Progenitor cell of endocrine pancreas (in vitro differentiated cells): ENCODE data around the gene DRC7. TPM values are rescaled to one million over a fixed set of nuclear protein-coding genes. Genes with fewer than 3 reads are reported as not detected.

ENCODE experiments used
- DNase-seq: peaks from one replicate; pipeline ENCODE4 v3.0.0; 2021; ENCODE audit warnings: low spot score; ENCODE audit not compliant: unreplicated experiment
- H3K27ac Mint-ChIP-seq: 2 replicates; pipeline ENCODE4 v1.8.0; 2021; ENCODE audit warnings: mild to moderate bottlenecking, moderate library complexity, mixed read lengths
- H3K27me3 Mint-ChIP-seq: 2 replicates; pipeline ENCODE4 v1.8.0; 2021; ENCODE audit warnings: mixed read lengths
- H3K36me3 Mint-ChIP-seq: 2 replicates; pipeline ENCODE4 v1.8.0; 2022; ENCODE audit warnings: mixed read lengths; ENCODE audit not compliant: insufficient read depth
- H3K4me1 Mint-ChIP-seq: 2 replicates; pipeline ENCODE4 v1.8.0; 2021; ENCODE audit warnings: low read depth, mixed read lengths
- H3K4me3 Mint-ChIP-seq: 2 replicates; pipeline ENCODE4 v1.8.0; 2021; ENCODE audit warnings: low read depth, mild to moderate bottlenecking, moderate library complexity, mixed read lengths
- H3K9me3 Mint-ChIP-seq: 2 replicates; pipeline ENCODE4 v1.8.0; 2021; ENCODE audit warnings: low read depth, mixed read lengths
- total RNA-seq: library from RNA; stranded (reverse); gene quantifications from 2 replicates; pipeline ENCODE4 v1.2.1, GENCODE V29; 2021
- TF ChIP-seq, protein P1 (sequence below): fragments of 200-600 bp; sonication (generic); IDR thresholded peaks from one replicate; pipeline ENCODE4 v1.5.0; 2021; ENCODE audit warnings: antibody characterized with exemption, mild to moderate bottlenecking; ENCODE audit not compliant: unreplicated experiment

DRC7 gene
- total RNA-seq, 1 donor from 2014 or later = 6.8 TPM

DNA sequence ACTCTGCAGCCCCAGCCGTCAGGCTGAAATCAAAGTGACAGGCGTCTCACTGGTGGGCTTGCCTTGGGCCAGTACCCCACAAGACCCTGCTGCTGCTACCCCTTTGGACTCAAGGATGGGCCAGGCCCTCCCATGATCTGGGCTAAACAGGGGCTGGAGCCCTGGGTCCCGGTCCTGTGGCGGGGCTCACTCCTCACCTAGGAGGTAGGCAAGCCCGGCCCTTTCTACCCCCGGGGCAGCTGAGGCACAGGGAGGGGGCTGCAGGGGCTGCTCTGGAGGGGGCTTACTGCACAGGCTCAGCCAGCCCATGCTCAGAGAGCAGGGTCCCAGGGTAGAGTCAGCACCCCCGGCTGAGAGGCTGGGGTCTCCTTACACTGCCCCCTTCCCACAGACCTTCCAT is 64.5 kb downstream of the DRC7 start:
- Mint-ChIP-seq H3K36me3 (peaks cover 8% of the 10 kb centered on the region), H3K27me3 (no peaks in the 10 kb centered on the region), H3K4me1 (no peaks in the 10 kb centered on the region), H3K27ac (no peak overlapping the region), H3K4me3 (no peak overlapping the region), H3K9me3 (no peaks in the 10 kb centered on the region)
- TF ChIP-seq, protein P1, sequence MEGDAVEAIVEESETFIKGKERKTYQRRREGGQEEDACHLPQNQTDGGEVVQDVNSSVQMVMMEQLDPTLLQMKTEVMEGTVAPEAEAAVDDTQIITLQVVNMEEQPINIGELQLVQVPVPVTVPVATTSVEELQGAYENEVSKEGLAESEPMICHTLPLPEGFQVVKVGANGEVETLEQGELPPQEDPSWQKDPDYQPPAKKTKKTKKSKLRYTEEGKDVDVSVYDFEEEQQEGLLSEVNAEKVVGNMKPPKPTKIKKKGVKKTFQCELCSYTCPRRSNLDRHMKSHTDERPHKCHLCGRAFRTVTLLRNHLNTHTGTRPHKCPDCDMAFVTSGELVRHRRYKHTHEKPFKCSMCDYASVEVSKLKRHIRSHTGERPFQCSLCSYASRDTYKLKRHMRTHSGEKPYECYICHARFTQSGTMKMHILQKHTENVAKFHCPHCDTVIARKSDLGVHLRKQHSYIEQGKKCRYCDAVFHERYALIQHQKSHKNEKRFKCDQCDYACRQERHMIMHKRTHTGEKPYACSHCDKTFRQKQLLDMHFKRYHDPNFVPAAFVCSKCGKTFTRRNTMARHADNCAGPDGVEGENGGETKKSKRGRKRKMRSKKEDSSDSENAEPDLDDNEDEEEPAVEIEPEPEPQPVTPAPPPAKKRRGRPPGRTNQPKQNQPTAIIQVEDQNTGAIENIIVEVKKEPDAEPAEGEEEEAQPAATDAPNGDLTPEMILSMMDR = no peak
- DNase-seq = no peak

DNA sequence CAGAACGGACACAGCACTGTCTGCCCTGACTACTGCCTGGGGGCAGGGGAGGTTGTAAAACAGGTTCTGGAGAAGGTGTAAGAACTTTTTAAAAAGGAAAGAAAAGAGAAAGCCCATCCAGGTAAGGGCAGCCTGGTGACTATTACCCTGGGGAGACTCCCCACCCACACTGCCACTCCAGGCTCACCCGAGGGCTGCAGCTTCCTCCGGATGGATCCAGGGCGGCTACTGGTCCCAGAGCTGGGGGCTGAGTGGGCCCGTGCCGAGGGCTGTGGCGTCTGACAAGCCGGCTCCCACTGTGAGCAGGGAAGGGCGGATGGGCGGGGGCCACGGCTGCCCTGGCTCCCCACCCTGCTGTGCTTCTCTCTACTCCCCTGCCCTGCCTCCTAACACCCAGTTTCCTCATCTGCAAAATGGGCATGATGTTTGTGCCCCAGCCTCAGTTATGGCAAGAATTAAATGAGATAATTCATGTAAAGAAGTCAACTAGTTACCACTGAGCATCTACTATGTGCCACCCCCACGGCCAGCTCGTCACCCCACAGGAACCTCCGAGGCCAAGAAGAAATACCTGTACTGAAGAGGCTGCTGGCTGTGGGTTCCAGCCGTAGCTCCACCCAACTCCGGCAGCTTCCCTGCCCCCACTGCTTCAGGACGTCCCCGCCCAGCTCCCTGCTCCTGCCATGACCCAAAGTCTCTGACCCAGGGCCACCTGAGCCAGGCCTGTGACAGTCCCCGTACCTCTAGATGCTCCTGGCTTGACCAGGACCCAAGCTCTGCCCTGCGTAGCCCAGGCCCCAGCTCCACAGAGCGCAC is 65.1 kb downstream of the DRC7 start:
- TF ChIP-seq, protein P1 = no peak
- Mint-ChIP-seq H3K9me3 (no peaks in the 10 kb centered on the region), H3K36me3 (peaks cover 8% of the 10 kb centered on the region), H3K27ac (no peak overlapping the region), H3K27me3 (no peaks in the 10 kb centered on the region), H3K4me3 (no peak overlapping the region), H3K4me1 (no peaks in the 10 kb centered on the region)
- no peak for DNase-seq

DNA sequence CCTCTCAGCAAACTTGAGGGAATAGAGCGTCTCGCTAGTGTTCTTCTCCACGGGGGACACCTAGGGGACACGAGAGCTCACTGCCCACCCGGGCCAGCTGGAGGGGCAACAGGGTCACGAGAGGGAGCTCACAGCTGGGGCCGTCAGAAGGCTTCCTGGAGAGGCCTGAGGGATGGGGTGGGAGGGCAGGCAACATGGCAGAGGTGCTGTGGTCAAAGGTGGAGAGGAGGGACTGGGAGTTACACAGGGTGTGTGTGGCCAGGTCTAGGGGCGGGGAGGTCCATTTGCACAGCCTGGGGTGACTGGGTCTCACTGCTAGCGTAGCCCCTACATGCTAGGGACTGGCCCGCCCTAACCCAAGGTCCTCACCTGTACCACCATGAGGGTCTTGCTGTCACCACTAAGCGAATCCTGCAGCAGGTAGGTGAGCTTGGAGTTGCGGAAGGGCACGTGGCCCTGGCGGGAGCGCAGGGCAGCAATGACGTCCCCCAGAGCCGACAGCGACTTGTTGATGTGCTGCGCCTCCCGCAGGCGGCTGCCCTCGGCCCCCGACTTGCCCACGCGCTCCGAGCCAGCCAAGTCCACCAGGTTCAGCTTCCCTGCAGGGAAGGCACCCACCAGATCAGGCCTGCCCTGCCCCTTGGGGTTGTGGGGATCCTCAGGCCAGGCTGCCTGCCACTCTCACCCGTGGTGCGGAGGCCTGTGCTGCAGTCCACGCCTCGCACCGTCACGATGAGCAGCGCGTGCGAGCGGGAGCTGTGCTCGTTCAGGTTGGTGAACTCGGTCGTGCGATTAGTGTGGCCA is 66.0 kb downstream of the DRC7 start:
- no peaks in the 10 kb centered on the region for H3K27me3 Mint-ChIP-seq
- TF ChIP-seq, protein P1 = no peak
- H3K4me3 Mint-ChIP-seq = no peak overlapping the region
- peaks cover 9% of the 10 kb centered on the region for H3K36me3 Mint-ChIP-seq
- no peaks in the 10 kb centered on the region for H3K4me1 Mint-ChIP-seq
- no peak for DNase-seq
- H3K9me3 Mint-ChIP-seq = no peaks in the 10 kb centered on the region
- no peak overlapping the region for H3K27ac Mint-ChIP-seq

DNA sequence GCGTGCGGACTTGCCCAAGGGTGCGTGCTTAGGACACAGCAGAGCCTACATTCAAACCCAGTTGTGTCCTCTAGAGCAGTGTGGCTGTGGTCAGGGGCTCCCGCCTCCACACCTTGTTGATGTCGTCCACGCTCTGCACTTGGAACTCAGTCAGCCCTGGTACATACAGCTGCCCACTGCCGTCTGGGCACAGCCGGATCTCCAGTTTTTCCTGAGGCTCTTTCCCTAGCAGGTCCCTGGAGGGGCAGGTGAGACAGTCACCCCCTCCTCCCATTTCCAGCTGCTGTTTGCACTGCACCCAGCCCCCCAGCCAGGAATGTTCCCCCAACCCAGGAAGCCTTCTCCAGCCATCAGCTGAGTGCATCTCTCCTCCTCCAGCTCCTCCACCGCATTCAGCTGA is 66.7 kb downstream of the DRC7 start:
- no peaks in the 10 kb centered on the region for H3K4me1 Mint-ChIP-seq
- peaks cover 8% of the 10 kb centered on the region for H3K36me3 Mint-ChIP-seq
- no peaks in the 10 kb centered on the region for H3K9me3 Mint-ChIP-seq
- TF ChIP-seq, protein P1 = no peak
- H3K27me3 Mint-ChIP-seq = no peaks in the 10 kb centered on the region
- no peak overlapping the region for H3K27ac Mint-ChIP-seq
- H3K4me3 Mint-ChIP-seq = no peak overlapping the region
- no peak for DNase-seq

DNA sequence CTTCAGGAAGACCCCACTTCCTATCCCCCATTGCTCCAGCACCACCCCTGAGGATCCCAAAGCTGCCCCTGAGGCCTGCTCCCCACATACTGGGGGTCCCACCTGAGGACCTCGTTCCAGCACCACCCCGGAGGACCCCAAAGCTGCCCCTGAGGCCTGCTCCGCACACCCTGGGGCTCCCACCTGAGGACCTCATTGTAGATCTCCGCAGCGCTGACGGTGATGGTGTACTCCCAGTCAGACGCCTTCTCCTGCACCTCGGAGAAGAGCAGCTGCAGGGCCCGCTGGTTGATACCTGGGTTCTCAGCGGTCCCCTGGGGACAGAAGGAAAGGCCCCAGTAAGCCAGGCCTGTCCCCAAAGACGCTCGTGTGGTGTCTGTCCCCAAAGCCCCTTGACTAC is 67.4 kb downstream of the DRC7 start:
- H3K4me1 Mint-ChIP-seq = no peaks in the 10 kb centered on the region
- no peak for DNase-seq
- H3K4me3 Mint-ChIP-seq = no peak overlapping the region
- peaks cover 8% of the 10 kb centered on the region for H3K36me3 Mint-ChIP-seq
- H3K9me3 Mint-ChIP-seq = no peaks in the 10 kb centered on the region
- no peaks in the 10 kb centered on the region for H3K27me3 Mint-ChIP-seq
- TF ChIP-seq, protein P1 = no peak
- H3K27ac Mint-ChIP-seq = no peak overlapping the region
